Gastroesophageal sphincter (tissue), 4 donors: ENCODE results near the gene TSPO2. TPM values are rescaled to one million over a fixed set of nuclear protein-coding genes. Genes with fewer than 3 reads are reported as not detected.

Experiments
- ATAC-seq: fragments of 150-250 bp; one replicate; pipeline ENCODE4 v1.9.1; 2016; ENCODE audit warnings: mild to moderate bottlenecking, moderate library complexity
- H3K27ac ChIP-seq, 4 donors: fragments of 200-600 bp; sonication (generic) in 3 of 4; 1 replicate in 3 of 4; 2 replicates in 1 of 4; pipeline ENCODE4 v1.5.1; 2016 to 2019
- H3K27me3 ChIP-seq: fragments of 200-600 bp; sonication (generic); one replicate; pipeline ENCODE4 v1.5.1; 2019
- H3K36me3 ChIP-seq, 2 donors: fragments of 200-600 bp; sonication (generic); one replicate each; pipeline ENCODE4 v1.5.1; 2019; ENCODE audit warnings: control low read depth in 1 of 2
- H3K4me1 ChIP-seq, 3 donors: fragments of 200-600 bp; sonication (generic); 1 replicate in 2 of 3; 2 replicates in 1 of 3; pipeline ENCODE4 v1.5.1; 2016 to 2019; ENCODE audit warnings: control low read depth in 2 of 3
- H3K4me3 ChIP-seq, 2 donors: fragments of 200-600 bp; sonication (generic); one replicate each; pipeline ENCODE4 v1.5.1; 2019; ENCODE audit warnings: mild to moderate bottlenecking in 1 of 2, moderate library complexity in 1 of 2
- H3K9me3 ChIP-seq, 3 donors: fragments of 200-600 bp; sonication (generic); one replicate each; pipeline ENCODE4 v1.5.1; 2017 to 2019; ENCODE audit warnings: control low read depth in 2 of 3
- EP300 ChIP-seq: sonication (generic); formaldehyde crosslinking; IDR thresholded peaks from one replicate; pipeline ENCODE4 v1.6.1; 2017; ENCODE audit warnings: antibody characterized with exemption, mild to moderate bottlenecking
- POLR2A ChIP-seq, 2 donors: fragments of 450-650 bp; IDR thresholded peaks; one replicate each; pipeline ENCODE4 v1.6.1; 2017; ENCODE audit warnings: antibody characterized with exemption in 2 of 2, mild to moderate bottlenecking in 2 of 2, moderate library complexity in 1 of 2
- POLR2AphosphoS5 ChIP-seq: sonication (generic); formaldehyde crosslinking; IDR thresholded peaks from one replicate; pipeline ENCODE4 v1.6.1; 2017; ENCODE audit warnings: antibody characterized with exemption
- WGBS, 2 donors: methylation state at CpG; one replicate each; pipeline ENCODE4 v1.1.5; 2018; ENCODE audit warnings: low coverage in 1 of 2; 5-methylcytosine and 5-hydroxymethylcytosine counted together
- total RNA-seq, 4 donors: library from RNA; depleted of rRNA; stranded (reverse); fragments of >200 nt; gene quantifications; one replicate each; pipeline ENCODE4 v1.1.0, GENCODE V29; 2016
- TF ChIP-seq, protein P1 (sequence below), 4 experiments: fragments of 200-600 bp in 2 of 4; fragments of 450-650 bp in 2 of 4; sonication (generic) in 1 of 4; IDR thresholded peaks; one replicate each; pipeline ENCODE4 v1.5.1; 2017 to 2019; ENCODE audit warnings: antibody characterized with exemption in 4 of 4, mild to moderate bottlenecking in 2 of 4, moderate library complexity in 2 of 4

TSPO2 gene
- total RNA-seq, 4 donors from 2014 or later, result not detected

DNA sequence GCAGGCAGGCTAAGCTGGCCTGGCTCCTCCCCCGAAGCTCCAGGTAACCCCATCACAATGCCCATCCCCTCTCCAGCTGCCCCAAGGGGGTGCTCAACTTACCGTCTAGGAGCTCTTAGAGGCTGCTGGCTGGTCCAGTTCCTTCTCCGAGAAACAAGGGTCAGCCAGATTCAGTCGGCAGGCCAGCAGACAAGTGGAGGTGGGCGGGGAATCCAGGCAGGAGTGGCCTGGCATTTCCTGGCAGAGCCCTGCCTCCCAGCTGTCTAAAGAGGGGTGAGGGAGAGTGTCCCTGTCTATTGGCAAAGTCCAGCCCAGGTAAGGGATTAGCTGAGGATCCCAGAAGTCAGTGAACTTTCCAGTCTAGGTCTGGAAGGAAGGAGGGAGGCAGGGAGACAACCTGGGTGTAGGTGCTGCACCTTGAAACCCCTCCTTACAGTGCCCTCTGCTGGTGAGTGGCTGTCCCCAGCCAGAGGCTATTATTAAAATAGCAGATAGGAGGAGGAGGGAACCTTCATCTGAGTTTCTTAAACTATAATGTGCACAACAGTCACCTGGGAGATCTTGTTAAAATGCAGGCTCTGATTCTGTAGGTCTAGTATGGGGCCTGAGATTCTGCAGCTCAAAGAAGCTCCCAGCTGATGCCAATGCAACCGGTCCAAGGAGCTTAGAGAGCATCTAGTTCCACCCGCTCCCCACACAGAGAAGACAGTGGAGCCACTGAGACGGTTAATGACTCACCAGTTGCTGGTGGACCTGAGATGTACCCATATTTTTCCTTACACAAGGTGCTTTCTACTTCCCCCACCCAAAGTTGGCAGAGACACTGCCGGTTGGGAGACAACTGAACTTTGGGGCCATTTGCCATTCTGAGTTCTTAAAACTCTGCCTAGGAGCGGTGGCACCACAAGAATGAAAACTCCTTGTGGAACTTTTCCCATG is 2.9 kb upstream of the TSPO2 start, which contains the start of gene UNC5CL:
Gene UNC5CL, minus strand, starts transcription at position 162 of the 939 bp plus-strand sequence. CDS start 4,147 bp downstream, outside the sequence.
- Histone ChIP-seq H3K27ac (no peak within 1 kb of the TSS), H3K36me3 (peaks cover 0 to 7% of the 10 kb centered on the region in 2 donors), H3K27me3 (no peaks in the 10 kb centered on the region), H3K9me3 (no peaks in the 10 kb centered on the region), H3K4me1 (no peaks in the 10 kb centered on the region), H3K4me3 (no peak within 1 kb of the TSS)
- 80 to 100% methylated on average over 1 to 2 of the region's 10 CpGs for WGBS, 2 donors
- TF ChIP-seq POLR2AphosphoS5 (no peak), POLR2A (IDR thresholded peaks at IDR 0.05) (no peak), EP300 (no peak)
- TF ChIP-seq, protein P1, sequence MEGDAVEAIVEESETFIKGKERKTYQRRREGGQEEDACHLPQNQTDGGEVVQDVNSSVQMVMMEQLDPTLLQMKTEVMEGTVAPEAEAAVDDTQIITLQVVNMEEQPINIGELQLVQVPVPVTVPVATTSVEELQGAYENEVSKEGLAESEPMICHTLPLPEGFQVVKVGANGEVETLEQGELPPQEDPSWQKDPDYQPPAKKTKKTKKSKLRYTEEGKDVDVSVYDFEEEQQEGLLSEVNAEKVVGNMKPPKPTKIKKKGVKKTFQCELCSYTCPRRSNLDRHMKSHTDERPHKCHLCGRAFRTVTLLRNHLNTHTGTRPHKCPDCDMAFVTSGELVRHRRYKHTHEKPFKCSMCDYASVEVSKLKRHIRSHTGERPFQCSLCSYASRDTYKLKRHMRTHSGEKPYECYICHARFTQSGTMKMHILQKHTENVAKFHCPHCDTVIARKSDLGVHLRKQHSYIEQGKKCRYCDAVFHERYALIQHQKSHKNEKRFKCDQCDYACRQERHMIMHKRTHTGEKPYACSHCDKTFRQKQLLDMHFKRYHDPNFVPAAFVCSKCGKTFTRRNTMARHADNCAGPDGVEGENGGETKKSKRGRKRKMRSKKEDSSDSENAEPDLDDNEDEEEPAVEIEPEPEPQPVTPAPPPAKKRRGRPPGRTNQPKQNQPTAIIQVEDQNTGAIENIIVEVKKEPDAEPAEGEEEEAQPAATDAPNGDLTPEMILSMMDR (IDR thresholded peaks at IDR 0.05), result peak in 3 of 4 experiments; percentile 15 to 67 (median 34)
- no peak for ATAC-seq

- Histone ChIP-seq H3K9me3 (no peaks in the 10 kb centered on the region), H3K4me3 (no peak overlapping the region), H3K27me3 (no peaks in the 10 kb centered on the region), H3K27ac (no peak overlapping the region), H3K4me1 (no peaks in the 10 kb centered on the region), H3K36me3 (peaks cover 0 to 7% of the 10 kb centered on the region in 2 donors)
- no peak for ATAC-seq
- no peak for TF ChIP-seq EP300
- TF ChIP-seq POLR2AphosphoS5, result no peak
- 81 to 91% methylated on average over 2 to 3 of the region's 6 CpGs for WGBS, 2 donors
Observed at GRCh38 chr6:41040101-41040939, 1.9 kb upstream of the TSPO2 start.

GRCh38 chr6:41040940-41041536 is 1.2 kb upstream of the TSPO2 start:
- no peaks in the 10 kb centered on the region for H3K27me3 ChIP-seq
- no peak for TF ChIP-seq POLR2A (IDR thresholded peaks at IDR 0.05)
- TF ChIP-seq EP300, result no peak
- TF ChIP-seq, protein P1 (IDR thresholded peaks at IDR 0.05), result no peak
- TF ChIP-seq POLR2AphosphoS5, result no peak
- H3K4me3 ChIP-seq, result no peak overlapping the region
- H3K27ac ChIP-seq, result no peak overlapping the region
- H3K9me3 ChIP-seq, result no peaks in the 10 kb centered on the region
- peaks cover 0 to 7% of the 10 kb centered on the region in 2 donors for H3K36me3 ChIP-seq
- no CpG with 5 or more reads among the region's 1 CpG for whole genome bisulfite sequencing, 2 donors
- ATAC-seq, result no peak
- H3K4me1 ChIP-seq, result no peaks in the 10 kb centered on the region

DNA sequence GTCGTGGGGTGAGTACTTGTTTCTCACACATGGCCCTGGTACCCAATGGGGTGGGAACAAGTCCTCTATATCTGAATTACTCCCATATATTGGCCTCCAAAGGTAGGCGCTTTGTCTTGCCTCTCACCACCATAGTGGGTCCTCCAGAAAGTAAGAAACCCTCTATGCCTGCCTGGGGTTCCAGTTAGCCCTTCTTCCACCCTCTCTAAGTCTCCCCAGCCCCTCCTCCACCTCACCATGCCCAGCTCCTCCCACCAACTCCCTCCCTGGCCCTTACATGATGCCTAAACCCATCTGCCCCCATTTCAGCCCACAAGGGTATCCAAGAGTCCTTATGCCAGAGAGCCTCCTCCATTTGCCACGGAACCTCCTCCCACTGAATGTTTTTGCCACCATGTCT is 884 bp downstream of the TSPO2 start:
- TF ChIP-seq, protein P1 (IDR thresholded peaks at IDR 0.05), result no peak
- TF ChIP-seq EP300 (no peak), POLR2AphosphoS5 (no peak), POLR2A (IDR thresholded peaks at IDR 0.05) (no peak)
- Histone ChIP-seq H3K36me3 (peaks cover 0 to 7% of the 10 kb centered on the region in 2 donors), H3K9me3 (no peaks in the 10 kb centered on the region), H3K27me3 (no peaks in the 10 kb centered on the region), H3K4me1 (no peaks in the 10 kb centered on the region), H3K27ac (no peak overlapping the region), H3K4me3 (no peak overlapping the region)
- WGBS, 2 donors, result 100% methylated on average over 3 of the region's 3 CpGs; no CpG with 5 or more reads in 1 of the 2 donors
- ATAC-seq, result no peak

- H3K9me3 ChIP-seq, result no peaks in the 10 kb centered on the region
- no peak for ATAC-seq
- no peak overlapping the region for H3K27ac ChIP-seq
- H3K36me3 ChIP-seq, result peaks cover 0 to 7% of the 10 kb centered on the region in 2 donors
- no peak overlapping the region for H3K4me3 ChIP-seq
- TF ChIP-seq POLR2A (IDR thresholded peaks at IDR 0.05) (no peak), POLR2AphosphoS5 (no peak), EP300 (no peak)
- TF ChIP-seq, protein P1 (IDR thresholded peaks at IDR 0.05), result no peak
- 58 to 80% methylated on average over 4 to 5 of the region's 5 CpGs for WGBS, 2 donors
- H3K4me1 ChIP-seq, result no peaks in the 10 kb centered on the region
- H3K27me3 ChIP-seq, result no peaks in the 10 kb centered on the region
Observed at GRCh38 chr6:41045664-41046063, 3.4 kb downstream of the TSPO2 start.
